Right ventricle myocardium inferior (tissue), 1 donor: ENCODE measurements around the gene RBM41. TPM values are rescaled to one million over a fixed set of nuclear protein-coding genes. Genes with fewer than 3 reads are reported as not detected.

Experiments used
- ATAC-seq: fragments of 200-7000 bp; cut with Tn5 transposase; one replicate; pipeline ENCODE4 v1.9.1; 2020; ENCODE audit warnings: mild to moderate bottlenecking, moderate library complexity
- DNase-seq: peaks from one replicate; pipeline ENCODE4 v3.0.0; 2021; ENCODE audit errors: missing footprints
- intact Hi-C: fragments of 100-400 bp; cut with DNase I; formaldehyde crosslinking; loops from one replicate; pipeline ENCODE4 v1.11.0; 2022
- total RNA-seq: library from RNA; stranded (reverse); fragmentation: NEBNext Ultra II Directional; extraction: Animal tissue kit (Norgen Biotek cat#: 25700); gene quantifications from one replicate; pipeline ENCODE4 v1.2.1, GENCODE V29; 2021
- donor health status: DM: no; HTN: yes; CAD: no; lungs with severe emphysema.

The RBM41 gene
- total RNA-seq, 1 donor from 2014 or later, result 16.0 TPM

DNA sequence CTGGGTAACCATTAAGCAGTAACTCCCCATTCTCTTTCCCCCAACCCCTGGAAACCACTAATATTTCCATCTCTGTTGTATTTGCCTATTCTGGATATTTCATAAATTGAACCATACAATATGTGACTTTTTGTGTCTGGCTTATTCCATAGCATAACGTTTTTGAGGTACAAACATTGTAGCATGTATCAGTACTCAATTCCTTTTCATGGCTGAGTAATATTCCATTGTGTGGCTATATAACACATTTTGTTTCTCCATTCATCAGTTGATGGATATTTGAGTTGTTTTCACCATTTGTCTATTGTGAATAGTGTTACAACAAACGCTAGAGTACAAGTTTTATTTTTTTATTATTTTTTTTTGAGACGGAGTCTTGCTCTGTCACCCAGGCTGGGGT, 63.6 kb downstream of the RBM41 start:
- intact Hi-C loops, result no loop called here
- DNase-seq (no peak), ATAC-seq (no peak)

DNA sequence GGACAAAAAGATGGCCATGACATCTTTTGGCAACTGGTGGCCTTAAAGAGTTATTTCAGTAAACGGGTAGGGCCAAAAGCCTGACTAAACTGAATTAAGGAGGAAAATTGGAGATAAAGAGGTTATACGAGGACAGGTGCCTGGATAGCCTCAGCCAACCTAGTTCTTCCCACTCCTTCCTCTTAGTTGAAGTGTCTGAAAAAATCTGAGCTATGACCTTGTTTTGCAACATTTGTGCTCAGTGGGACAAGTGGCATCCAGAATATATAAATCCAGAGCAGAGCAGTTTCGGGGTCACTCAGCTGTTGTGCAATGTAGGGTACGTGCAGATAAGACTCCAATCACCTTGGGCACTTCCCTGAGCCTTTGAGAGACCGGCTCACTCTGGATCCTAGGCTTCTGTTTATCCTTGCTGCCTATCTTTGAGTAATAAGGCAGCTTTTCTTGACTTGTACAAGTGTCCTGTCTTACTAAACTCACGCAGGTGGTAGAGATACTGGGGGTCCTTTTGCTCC, 68.4 kb downstream of the RBM41 start:
- ATAC-seq (no peak), DNase-seq (no peak)
- intact Hi-C loops, result no loop called here

DNA sequence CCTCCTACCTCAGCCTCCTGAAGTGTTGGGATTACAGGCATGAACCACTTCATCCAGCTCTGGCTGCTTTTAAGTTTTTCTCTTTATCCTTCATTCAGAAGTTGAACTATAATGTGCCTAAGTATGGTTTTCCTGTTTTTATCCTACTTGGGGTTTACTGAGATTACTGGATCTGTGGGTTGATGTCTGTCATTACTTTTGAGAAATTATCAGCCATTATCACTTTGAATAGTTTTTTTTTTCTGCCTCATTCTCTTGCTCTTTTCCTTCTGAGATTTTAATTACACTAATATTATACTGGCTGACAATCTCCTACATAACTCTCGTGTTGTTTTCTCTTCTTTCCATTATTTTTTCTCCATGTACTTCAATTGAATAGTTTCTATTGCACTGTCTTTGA, 71.0 kb downstream of the RBM41 start:
- intact Hi-C loops, result no loop called here
- no peak for ATAC-seq

DNA sequence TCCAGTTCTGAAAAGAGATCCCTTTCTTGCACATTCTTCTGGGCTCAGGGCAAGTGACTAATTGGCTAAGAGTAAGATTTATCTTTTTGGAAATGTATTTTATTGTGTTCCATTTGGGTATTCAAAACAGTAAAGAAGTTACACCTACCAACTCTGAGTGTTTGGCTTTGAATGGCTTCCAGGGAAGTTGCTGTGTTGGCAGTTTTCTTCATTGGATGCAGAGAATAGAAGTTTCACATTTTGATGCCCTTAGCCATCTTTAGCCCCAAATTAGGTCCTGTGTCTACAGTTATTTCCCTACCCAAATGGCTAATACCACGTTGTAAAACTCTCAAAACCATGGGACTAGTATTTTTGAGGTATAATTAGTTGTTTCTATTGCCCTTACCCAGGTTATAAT, 88.9 kb downstream of the RBM41 start:
- intact Hi-C loops, result no loop called here
- ATAC-seq (no peak), DNase-seq (no peak)

More for the DNA sequence above, 71.0 kb downstream of the RBM41 start:
- no peak for DNase-seq

DNA sequence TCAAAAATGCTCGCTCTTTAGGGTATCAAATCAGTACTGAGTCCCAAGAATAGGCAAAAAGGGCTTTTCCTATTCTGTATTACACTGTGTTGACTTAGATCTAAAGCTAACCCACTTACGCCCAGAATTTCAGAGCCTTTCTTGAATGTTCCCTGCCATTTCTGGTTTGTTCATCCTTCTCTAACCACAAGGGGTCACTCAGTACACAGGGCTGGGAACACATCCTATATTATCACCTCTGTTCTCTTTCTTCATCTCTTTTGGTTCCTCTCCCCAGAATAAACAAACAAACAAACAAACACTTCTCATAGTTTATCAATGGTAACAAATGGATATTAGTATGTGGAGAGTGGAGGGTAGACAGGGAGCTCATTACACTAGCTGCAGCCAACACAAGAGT, 93.1 kb downstream of the RBM41 start:
- intact Hi-C loops, result loop anchor here (2.0 kb wide), 1 partner anchor 869 kb away; no protein-coding TSS in a partner anchor

DNA sequence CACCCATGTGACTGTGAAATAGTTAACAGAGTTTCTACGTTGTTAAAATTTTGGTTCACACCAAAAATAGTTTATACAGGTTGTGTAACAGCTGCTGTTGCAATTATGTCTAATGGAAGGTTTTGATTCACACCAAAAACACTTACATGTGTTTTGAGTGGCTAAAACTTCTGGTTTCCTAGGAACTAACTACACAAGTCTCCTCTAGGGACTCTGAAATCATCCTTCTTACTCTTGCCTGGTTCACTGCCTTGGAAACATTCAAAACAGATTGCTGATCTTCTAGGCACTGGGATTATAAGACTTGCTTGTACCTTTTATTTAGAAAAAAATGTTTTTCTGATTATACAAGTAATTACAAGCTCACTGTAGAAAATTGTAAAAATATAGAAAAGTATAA, 103.7 kb downstream of the RBM41 start:
- intact Hi-C loops, result no loop called here

More for the DNA sequence above, 93.1 kb downstream of the RBM41 start:
- no peak for ATAC-seq
- DNase-seq, result no peak

More for the DNA sequence above, 103.7 kb downstream of the RBM41 start:
- DNase-seq, result no peak
- ATAC-seq, result no peak

Other genes with a start within 250 kb of the RBM41 start
- not detected for gene RIPPLY1, start 215.5 kb downstream of the RBM41 start, total RNA-seq
- gene CLDN2, start 198.4 kb downstream of the RBM41 start, total RNA-seq, result not detected
- 2.8 TPM for gene MORC4, start 118.6 kb downstream of the RBM41 start, total RNA-seq
- 0.51 TPM for gene NUP62CL, start 87.6 kb upstream of the RBM41 start, total RNA-seq
- gene DNAAF6, start 87.8 kb upstream of the RBM41 start, total RNA-seq, result not detected